Placental pericyte (primary cell): ENCODE measurements around the gene OSBPL8. TPM values are rescaled to one million over a fixed set of nuclear protein-coding genes. Genes with fewer than 3 reads are reported as not detected.

Experiments
- small RNA-seq: library from RNA; depleted of rRNA; stranded (forward); fragments of <200 nt; gene quantifications from one replicate; pipeline ENCODE3, GENCODE V24; 2012; ENCODE audit warnings: low replicate concordance
- total RNA-seq: library from RNA; depleted of rRNA; stranded (reverse); fragments of >200 nt; gene quantifications from 2 replicates; pipeline ENCODE4 v1.2.3, GENCODE V29; 2012

The OSBPL8 gene
- total RNA-seq = 113 and 274 TPM in 2 replicates

GRCh38 chr12:76559400-76560085 is at the start of gene OSBPL8:
TSS of gene OSBPL8 (minus strand) at chr12:76559771. CDS start at chr12:76487551, 72,220 bp downstream.

DNA sequence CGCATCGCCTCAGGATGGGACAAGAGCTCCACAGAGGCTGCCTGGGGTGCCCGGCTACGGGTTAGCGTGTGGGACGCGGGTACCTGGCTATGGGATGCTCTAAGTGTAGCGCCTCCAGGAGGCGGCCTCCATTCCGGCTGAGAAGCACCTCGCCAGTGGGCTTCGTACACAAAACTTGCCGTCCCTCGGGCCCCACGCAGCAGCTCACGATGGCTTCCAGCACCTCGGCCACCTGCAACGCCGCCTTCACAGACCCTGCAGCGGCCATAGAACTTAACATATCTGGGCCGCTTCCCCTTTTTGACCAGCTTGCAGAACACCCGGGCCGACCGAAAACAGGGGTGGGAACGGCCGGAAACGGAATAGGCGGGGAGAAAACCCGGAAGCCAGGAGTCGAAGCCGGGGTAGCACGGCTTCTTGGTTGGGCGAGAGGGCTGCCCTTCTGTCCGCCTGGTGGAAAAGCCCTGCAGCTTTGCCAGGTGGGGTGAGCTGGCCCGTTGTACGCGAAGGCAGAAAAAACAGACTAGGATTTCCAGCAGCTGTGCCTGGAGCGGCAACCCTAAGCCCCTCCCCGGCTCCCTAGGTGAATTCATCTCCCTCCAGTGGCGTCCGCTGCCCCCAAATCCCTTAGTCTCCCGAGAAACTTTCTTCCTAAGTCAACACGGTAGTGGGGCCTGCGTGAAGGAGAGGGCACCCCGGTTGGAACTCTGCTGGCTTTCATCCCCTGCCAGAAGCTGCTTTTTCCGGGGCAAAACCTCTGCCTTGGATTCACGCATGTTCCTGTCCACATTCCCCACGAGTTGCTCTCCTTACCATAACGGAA is 211.3 kb downstream of the OSBPL8 start, which contains the start of gene BBS10:
BBS10 (minus strand) TSS at position 337 of the 823 bp plus-strand sequence; CDS start at position 280, 57 bp downstream.

Small RNAs within 50 kb of the gene (small RNA-seq; reads per million reads assigned to genes)
- gene RN7SKP172 = not detected

Other genes starting within 250 kb of the OSBPL8 start
- gene BBS10, start 211.4 kb downstream of the OSBPL8 start, total RNA-seq = 7.4 and 10.9 TPM in 2 replicates
- 47.3 and 48.1 TPM in 2 replicates for gene ZDHHC17, start 204.3 kb upstream of the OSBPL8 start, total RNA-seq